GF-D8 (cell line): Measurements from ENCODE around the gene EXOSC6.
"Not testable (repeated sequence)": the region's sequence is repeated elsewhere in the genome, so short reads cannot be mapped to it uniquely, and the experiment has no call there.

ENCODE experiments used
- DNase-seq: peaks from one replicate; lab custom pipeline; 2025; lab: John Stamatoyannopoulos, UW

EXOSC6 gene

DNA sequence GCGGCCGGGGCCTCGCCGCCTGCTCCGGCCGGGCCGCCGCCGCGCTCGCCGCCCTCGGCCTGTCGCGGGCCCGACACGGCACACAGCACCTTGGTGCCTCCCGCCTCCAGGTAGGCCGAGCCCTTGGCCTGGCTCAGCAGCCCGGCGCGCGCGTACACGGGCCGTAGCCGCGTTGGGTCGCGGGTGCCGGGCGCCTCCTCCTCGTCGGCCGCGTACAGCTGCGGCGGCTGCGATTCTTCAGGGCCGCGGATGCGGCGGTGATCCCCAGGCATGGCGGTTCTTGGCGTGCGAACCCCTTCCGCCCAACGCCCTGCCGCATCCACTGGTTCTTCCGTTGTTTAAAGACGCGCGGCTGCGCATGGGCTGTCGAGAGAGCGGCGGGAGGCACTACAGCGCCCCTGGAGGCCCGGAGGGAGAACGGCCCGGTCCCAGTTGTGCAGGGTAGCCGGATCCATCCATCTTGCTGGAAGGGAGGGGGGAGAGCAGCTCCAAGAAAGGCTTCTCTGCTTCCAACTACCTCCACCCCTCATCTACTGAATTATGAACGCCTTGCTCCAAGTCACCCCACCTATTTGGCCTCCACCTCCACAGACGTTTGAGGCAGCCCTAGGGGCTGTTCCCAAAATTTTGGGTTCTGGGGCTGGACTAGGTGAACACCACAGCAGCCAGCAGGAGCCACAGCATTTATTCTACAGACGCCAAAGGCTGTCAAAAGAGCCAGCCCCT is at the start of gene EXOSC6:
EXOSC6 (minus strand) TSS at position 312 of the 726 bp plus-strand sequence; CDS start at position 272, 40 bp downstream.
- peak; percentile 86 for DNase-seq

DNA sequence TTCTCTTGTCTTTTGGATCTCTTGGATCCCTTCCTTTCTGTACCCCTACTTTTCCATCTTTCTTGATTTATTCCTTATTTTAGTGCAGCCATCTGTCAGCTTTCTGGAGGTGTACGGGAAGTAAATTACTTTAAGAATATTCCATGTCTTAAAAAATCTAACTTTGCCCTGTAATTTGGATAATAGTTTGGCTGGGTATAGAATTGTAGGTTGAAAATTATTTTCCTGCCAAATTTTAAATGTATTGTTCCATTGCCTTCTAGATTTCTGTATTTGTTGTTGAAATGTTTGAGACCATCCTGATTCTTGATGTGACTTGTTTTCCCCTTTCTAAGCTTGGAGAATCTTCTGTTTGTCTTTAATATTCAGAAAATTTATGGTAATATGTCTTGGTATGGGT is 49.4 kb upstream of the EXOSC6 start:
- no peak for DNase-seq

GRCh38 chr16:70298988-70299938 is 47.5 kb upstream of the EXOSC6 start, which contains the start of gene DDX19B:
Gene DDX19B (plus strand): TSS chr16:70299186. CDS start chr16:70299298, 112 bp downstream.
- DNase-seq: peak; percentile 6

DNA sequence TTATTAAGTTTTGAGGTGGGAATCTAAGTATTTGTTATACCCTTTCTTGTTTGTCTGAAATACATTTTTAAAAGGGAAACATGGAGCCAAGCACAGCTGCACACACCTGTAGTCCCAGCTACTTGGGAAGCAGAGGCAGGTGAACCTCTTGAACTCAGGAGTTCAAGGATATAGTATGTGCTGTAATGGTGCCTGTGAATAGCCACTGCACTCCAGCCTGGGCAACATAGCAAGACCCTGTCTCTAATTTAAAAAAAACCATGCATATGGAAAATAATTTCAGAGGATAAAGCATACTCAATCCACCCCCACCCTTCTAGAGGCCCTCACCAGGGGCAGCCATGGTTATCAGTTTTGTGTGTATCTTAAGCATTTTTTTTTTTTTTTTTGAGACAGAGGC is 43.9 kb upstream of the EXOSC6 start:
- no peak for DNase-seq

GRCh38 chr16:70294385-70295025 is 42.8 kb upstream of the EXOSC6 start:
- no peak for DNase-seq

- DNase-seq: not testable (repeated sequence)
Measured at GRCh38 chr16:70292148-70292547, 40.4 kb upstream of the EXOSC6 start.

- DNase-seq: no peak
Measured at GRCh38 chr16:70290949-70291519, 39.3 kb upstream of the EXOSC6 start.

DNA sequence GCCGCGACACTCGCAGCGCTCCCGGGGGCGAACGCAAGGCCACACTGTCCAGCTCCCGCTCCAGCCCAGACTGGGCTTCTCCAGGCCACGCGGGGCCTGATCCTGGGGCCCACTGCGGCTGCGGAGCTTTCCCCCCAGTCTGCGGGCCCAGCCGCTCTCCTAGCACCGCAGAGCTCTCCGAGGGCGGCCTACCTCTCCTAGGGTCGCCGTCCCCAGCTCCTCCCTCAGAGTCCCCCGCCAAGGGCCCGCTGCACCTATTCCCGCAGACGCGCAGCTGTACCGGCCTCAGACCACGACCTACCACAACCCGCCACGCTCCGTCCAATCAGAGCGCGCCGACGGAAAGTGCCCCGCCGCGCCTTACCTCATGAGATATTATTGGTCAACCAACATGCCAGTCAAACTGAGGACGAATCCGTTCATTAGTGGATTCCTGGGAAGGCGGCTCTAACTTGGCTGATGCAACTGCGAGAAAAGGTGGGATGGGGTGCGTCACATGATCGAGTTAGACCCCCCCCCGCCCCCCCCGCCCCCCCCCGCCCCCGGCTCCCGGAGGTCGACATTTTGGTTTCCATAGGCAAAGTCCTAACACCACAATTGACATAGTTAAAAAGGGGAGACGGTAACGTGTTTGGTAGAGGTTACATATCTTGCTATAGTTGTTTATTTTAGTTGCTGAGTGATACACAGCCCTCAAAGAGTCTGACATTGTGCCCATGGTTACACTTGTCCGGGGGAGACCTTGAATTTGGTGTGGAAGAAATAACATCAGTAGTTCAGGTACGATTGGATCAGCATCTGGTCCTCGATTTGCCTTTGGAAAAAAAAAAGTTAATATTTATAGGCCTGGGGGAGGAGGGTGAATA is 37.7 kb upstream of the EXOSC6 start, which contains the start of gene AARS1:
AARS1 (minus strand) TSS at position 278 of the 866 bp plus-strand sequence. CDS start 6,743 bp downstream, outside the sequence.
- DNase-seq: peak; percentile 96

DNA sequence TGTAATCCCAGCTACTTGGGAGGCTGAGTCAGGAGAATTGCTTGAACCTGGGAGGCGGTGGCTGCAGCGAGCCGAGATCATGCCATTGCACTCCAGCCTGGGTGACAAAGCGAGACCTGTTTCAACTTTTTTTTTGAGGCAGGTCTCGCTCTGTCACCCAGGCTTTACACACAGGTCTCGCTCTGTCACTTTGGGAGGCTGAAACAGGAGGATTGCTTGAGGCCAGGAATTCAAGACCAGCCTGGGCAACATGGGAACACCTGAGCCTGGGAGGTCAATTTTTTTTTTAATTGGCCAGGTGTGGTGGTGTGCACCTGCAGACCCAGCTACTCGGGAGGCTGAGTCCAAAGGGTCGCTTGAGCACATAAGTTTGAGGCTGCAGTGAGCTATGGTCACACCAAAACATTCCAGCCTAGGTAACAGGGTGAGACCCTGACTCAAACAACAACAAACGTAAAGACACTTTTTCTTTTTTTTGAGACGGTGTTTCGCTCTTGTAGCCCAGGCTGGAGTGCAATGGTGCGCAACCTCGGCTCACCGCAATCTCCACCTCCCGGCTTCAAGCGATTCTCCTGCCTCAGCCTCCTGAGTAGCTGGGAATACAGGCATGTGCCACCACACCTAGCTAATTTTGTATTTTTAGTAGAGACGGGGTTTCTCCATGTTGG is 35.7 kb upstream of the EXOSC6 start:
- not testable (repeated sequence) for DNase-seq

DNA sequence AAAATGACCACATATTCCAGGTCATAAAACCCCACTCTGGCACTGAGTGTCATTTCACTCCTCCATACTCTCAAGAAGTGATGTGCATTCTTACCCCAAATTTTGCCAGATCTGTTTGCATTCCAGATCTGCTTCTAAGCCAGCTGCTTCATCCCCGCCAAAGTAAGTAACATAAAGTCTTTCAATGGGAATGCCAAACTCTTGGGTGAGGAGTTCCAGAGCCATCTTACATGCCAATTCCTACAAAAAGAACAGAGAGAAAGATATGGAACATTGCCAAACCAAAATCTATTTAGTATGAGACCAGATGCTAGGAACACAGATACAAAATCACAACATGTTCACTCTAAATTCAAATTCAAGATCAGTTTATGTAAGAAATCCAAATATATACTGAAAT is 24.7 kb upstream of the EXOSC6 start:
- DNase-seq: no peak

GRCh38 chr16:70271696-70272095 is 20.0 kb upstream of the EXOSC6 start:
- no peak for DNase-seq

- DNase-seq: no peak
Measured at GRCh38 chr16:70270176-70270575, 18.4 kb upstream of the EXOSC6 start.

DNA sequence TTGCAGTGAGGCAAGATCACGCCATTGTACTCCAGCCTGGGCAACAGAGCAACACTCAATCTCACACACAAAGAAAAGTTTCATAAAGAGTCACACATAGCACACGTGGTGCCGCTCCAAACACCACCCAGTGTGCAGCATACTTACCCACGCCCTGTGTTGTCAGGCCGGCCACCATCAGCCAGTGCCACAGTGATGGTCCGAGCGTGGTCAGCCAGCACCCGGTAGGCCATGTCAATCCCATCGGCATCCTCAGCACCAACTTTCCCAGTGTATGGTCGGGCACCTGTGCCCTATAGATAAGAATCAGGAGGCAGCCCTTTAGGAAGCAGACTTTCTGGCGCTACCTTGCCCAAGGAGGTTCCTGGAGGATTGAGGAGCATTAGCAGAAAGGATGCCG is 17.7 kb upstream of the EXOSC6 start:
- no peak for DNase-seq

GRCh38 chr16:70267922-70268321 is 16.2 kb upstream of the EXOSC6 start:
- DNase-seq: not testable (repeated sequence)

GRCh38 chr16:70267516-70267915 is 15.8 kb upstream of the EXOSC6 start:
- DNase-seq: peak; percentile 20

GRCh38 chr16:70259903-70260302 is 8.2 kb upstream of the EXOSC6 start:
- DNase-seq: not testable (repeated sequence)

- DNase-seq: no peak
Measured at GRCh38 chr16:70258946-70259345, 7.2 kb upstream of the EXOSC6 start.

GRCh38 chr16:70258065-70258464 is 6.3 kb upstream of the EXOSC6 start:
- no peak for DNase-seq

DNA sequence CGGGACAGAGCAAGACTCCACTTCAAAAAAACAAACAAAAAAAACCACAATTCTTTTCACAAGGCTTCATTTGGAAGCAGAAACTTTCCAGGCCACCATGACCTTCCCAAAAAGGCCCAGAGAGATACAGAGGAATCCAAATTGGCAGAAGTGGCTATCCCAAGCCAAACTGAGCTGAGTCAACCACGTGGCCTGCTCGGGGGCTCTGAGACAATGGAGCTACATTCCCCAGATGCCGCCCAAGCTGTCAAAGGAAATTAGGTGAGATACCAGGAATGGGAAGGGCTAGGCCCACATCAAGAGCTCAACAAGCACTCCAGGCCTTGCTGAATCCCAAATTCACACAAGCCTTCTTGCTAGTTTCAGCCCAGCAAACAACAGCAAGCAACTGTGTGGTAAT is 5.7 kb upstream of the EXOSC6 start:
- no peak for DNase-seq

DNA sequence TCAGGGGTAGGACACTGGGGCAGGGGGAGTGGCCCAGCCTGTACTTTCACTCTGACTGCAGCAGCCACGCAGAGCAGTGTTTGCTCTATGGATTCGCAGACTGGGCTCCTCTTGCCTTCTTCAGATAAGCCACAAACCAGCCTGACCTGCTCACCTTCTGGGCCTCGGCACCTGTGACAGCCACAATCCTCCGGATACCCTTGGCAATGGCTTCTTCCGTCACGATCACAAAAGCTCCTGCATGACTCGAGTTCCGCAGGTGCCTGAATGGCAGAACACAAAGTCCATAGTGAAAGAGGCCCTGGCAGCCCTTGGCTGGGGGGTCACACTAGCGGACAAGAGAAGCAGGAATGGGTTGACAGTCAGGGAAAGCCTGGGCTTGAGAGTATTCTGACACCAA is 3.8 kb upstream of the EXOSC6 start:
- DNase-seq: no peak
